OCI-LY7 (cell line): ENCODE measurements around the gene SUOX.

Experiments used
- CTCF ChIP-seq: fragments of 200-600 bp; sonication (generic); conservative IDR thresholded peaks from 2 replicates; pipeline ENCODE4 v1.5.1; 2014; ENCODE audit warnings: mild to moderate bottlenecking, antibody characterized with exemption, low read length, moderate library complexity, mixed read lengths
- EZH2phosphoT487 ChIP-seq: fragments of 200-600 bp; sonication (generic); IDR thresholded peaks from 2 replicates; pipeline ENCODE4 v1.6.1; 2018; ENCODE audit warnings: low read depth, borderline replicate concordance, mild to moderate bottlenecking, mixed run types, antibody characterized with exemption, low read length, moderate library complexity, mixed read lengths

GRCh38 chr12:56001487-56002100 lies 4.5 kb downstream of the SUOX start:
- no peak for TF ChIP-seq CTCF
- TF ChIP-seq EZH2phosphoT487, result no peak
